ENCODE measurements around the gene LUZP1. TPM values are rescaled to one million over a fixed set of nuclear protein-coding genes. Genes with fewer than 3 reads are reported as not detected.

LUZP1 gene
- total RNA-seq, 2 experiments from 2014 or later = 20.1 to 23.7 TPM

DNA sequence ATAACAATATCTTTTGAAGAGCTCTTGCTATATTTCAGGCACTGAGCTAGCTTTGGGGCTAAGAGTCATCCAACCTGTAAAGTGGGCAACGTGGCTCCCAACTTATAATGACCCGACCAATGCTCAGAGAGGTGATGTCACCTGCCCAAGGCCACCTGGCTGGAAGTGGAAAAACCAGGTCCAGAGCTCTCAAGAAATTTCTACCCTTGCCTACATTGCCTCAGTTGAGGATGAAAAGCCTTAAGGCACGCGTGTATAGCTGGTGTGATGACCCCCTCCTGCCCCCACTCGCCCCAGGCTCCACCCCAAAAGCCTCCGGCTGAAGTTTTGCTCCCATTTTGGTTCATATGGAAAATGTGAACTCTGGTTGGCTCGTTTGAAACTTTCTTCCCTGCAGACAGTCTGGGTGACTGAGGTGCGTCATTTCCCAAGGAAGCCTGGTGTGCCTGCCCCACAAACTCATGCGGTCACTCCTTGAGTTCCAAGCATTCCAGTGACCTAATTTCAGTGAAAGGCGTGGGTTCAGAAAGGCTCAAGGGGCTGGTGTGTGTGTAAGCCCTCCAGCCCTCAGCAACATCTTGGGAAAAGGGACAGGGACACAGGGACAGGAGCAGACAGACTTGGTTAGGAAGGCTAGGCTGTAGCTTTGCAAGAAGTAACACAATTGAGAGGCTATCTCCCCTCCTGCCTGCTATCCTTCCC, 28.1 kb upstream of the LUZP1 start:
- POLR2A ChIA-PET = interaction anchor here (0.7 kb wide), 1 partner anchor 168 kb away, joined by 3 read pairs; no protein-coding TSS in a partner anchor

DNA sequence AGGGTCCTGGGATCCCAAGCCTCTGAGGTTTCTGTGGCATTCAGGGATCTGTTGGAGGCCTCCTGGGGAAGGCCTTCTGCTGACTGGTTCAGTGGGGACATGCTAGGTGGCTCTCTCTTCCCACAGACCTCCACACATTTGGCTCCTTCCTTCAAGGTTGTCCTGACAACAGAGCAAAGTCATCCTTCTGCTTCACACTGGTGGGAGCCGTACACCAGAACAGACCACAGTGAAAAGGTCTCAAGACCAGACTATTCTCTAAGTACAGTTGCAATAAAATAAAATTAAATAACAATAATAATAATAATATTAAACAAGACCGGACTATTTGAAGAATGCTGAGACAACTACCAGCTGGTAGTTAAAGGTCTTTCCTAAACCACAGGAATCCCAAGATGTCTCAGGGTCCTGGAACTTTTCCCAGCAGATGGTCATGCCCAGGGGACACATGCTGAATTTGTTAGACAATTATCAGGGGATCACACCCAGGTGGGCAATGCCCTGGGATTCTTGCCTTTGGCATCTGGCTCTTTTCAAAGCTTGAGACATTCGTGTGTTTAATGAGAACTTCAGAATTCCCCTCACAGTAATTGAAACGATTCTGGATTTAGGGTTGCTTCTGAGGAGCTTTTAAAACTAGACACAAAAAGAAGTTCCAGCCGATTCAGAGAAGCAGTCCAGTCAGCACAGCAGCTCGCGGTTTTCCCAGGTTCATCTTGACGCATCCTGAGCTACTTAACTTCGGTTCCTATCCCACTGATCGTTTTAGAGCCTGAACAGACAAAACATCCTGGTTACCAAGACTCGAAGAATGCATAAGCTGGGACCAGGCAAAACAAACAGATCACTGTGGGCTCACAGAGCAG, 25.7 kb upstream of the LUZP1 start:
- ChIA-PET CTCF (interaction anchor here (1.2 kb wide), 1 partner anchor 9 kb away, joined by 5 read pairs; no protein-coding TSS in a partner anchor), POLR2A (no interaction called here)
- Mint-ChIP-seq H3K36me3 (ENCODE audit: low read depth) (no peaks in the 10 kb centered on the region), H3K9me3 (no peaks in the 10 kb centered on the region), H3K27ac (no peak overlapping the region), H3K4me3 (no peak overlapping the region), H3K4me1 (ENCODE audit: low read depth) (no peaks in the 10 kb centered on the region), H3K27me3 (peaks cover 24% of the 10 kb centered on the region)
- DNase-seq (no peak), ATAC-seq (ENCODE audit: poor library complexity) (no peak)
- no peaks in the 10 kb centered on the region for H3K4me1 ChIP-seq (ENCODE audit: insufficient read depth, low read length)
- intact Hi-C loops (cut with DNase I, micrococcal nuclease) = no loop called here
- no peaks in the 10 kb centered on the region for H3K36me3 ChIP-seq (ENCODE audit: insufficient read depth, low read length)
- no peak overlapping the region for H3K27ac ChIP-seq (ENCODE audit: low read depth in 1 of 2, low read length in 2 of 2)
- TF ChIP-seq, protein P1, sequence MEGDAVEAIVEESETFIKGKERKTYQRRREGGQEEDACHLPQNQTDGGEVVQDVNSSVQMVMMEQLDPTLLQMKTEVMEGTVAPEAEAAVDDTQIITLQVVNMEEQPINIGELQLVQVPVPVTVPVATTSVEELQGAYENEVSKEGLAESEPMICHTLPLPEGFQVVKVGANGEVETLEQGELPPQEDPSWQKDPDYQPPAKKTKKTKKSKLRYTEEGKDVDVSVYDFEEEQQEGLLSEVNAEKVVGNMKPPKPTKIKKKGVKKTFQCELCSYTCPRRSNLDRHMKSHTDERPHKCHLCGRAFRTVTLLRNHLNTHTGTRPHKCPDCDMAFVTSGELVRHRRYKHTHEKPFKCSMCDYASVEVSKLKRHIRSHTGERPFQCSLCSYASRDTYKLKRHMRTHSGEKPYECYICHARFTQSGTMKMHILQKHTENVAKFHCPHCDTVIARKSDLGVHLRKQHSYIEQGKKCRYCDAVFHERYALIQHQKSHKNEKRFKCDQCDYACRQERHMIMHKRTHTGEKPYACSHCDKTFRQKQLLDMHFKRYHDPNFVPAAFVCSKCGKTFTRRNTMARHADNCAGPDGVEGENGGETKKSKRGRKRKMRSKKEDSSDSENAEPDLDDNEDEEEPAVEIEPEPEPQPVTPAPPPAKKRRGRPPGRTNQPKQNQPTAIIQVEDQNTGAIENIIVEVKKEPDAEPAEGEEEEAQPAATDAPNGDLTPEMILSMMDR (IDR thresholded peaks at IDR 0.05) = no peak
- H3K4me3 ChIP-seq (ENCODE audit: low read length) = no peak overlapping the region
- no peaks in the 10 kb centered on the region for H3K9me3 ChIP-seq (ENCODE audit: control insufficient read depth in 1 of 2, insufficient read depth in 1 of 2, low read length in 2 of 2)
- no peaks in the 10 kb centered on the region for H3K27me3 ChIP-seq (ENCODE audit: control insufficient read depth in 1 of 2, insufficient read depth in 2 of 2, low read length in 2 of 2)

More for the DNA sequence above, 28.1 kb upstream of the LUZP1 start:
- Histone ChIP-seq H3K4me1 (ENCODE audit: insufficient read depth, low read length) (no peaks in the 10 kb centered on the region), H3K27me3 (ENCODE audit: control insufficient read depth in 1 of 2, insufficient read depth in 2 of 2, low read length in 2 of 2) (peaks cover 0 to 5% of the 10 kb centered on the region in 2 experiments), H3K4me3 (ENCODE audit: low read length) (no peak overlapping the region), H3K36me3 (ENCODE audit: insufficient read depth, low read length) (no peaks in the 10 kb centered on the region), H3K27ac (ENCODE audit: low read depth in 1 of 2, low read length in 2 of 2) (no peak overlapping the region), H3K9me3 (ENCODE audit: control insufficient read depth in 1 of 2, insufficient read depth in 1 of 2, low read length in 2 of 2) (no peaks in the 10 kb centered on the region)
- no peaks in the 10 kb centered on the region for H3K9me3 Mint-ChIP-seq
- H3K27me3 Mint-ChIP-seq = peaks cover 19% of the 10 kb centered on the region
- H3K4me1 Mint-ChIP-seq (ENCODE audit: low read depth) = no peaks in the 10 kb centered on the region
- ATAC-seq (ENCODE audit: poor library complexity) = no peak
- H3K4me3 Mint-ChIP-seq = no peak overlapping the region
- CTCF ChIA-PET = interaction anchor here (1.0 kb wide), 1 partner anchor 12 kb away, joined by 4 read pairs; no protein-coding TSS in a partner anchor
- no peaks in the 10 kb centered on the region for H3K36me3 Mint-ChIP-seq (ENCODE audit: low read depth)
- DNase-seq = no peak
- H3K27ac Mint-ChIP-seq = no peak overlapping the region
- intact Hi-C loops (cut with DNase I, micrococcal nuclease) = no loop called here
- TF ChIP-seq, protein P1 (IDR thresholded peaks at IDR 0.05) = no peak

DNA sequence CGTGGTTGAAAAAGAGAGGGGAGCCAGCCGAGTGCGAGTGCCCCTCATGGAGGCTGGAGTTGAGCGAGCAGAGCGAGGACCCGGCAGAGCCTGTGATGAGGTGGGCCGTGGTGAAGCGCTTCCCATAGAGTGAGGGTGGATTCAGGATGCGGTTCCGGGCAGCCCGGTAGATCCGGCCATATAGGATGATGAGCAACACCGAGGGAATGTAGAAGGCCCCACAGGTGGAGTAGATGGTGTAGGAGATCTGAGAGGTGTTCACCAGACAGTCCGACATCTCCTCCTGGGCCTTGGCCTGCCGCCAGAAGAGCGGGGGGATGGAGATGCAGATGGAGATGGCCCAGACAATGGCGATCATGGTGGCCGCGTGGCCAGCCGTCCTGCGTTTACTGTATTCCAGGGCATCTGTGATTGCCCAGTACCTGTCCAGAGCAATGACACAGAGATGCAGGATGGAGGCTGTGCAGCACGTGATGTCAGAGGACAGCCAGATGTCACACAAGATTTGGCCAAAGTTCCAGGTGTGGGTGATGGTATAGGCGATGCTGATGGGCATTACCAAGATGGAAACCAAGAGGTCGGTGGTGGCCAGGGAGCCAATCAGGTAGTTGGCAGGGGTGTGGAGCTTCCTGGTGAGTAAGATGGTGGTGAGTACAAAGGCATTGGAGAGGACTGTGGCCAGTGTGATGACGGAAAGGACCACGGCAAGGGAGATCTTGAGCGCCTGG, 24.9 kb upstream of the LUZP1 start:
- no peak overlapping the region for H3K4me3 Mint-ChIP-seq
- H3K4me1 Mint-ChIP-seq (ENCODE audit: low read depth) = no peaks in the 10 kb centered on the region
- no peak overlapping the region for H3K27ac Mint-ChIP-seq
- no peaks in the 10 kb centered on the region for H3K36me3 Mint-ChIP-seq (ENCODE audit: low read depth)
- Histone ChIP-seq H3K36me3 (ENCODE audit: insufficient read depth, low read length) (no peaks in the 10 kb centered on the region), H3K4me3 (ENCODE audit: low read length) (no peak overlapping the region), H3K27ac (ENCODE audit: low read depth in 1 of 2, low read length in 2 of 2) (no peak overlapping the region), H3K4me1 (ENCODE audit: insufficient read depth, low read length) (no peaks in the 10 kb centered on the region), H3K27me3 (ENCODE audit: control insufficient read depth in 1 of 2, insufficient read depth in 2 of 2, low read length in 2 of 2) (no peaks in the 10 kb centered on the region), H3K9me3 (ENCODE audit: control insufficient read depth in 1 of 2, insufficient read depth in 1 of 2, low read length in 2 of 2) (no peaks in the 10 kb centered on the region)
- TF ChIP-seq, protein P1 (IDR thresholded peaks at IDR 0.05) = no peak
- intact Hi-C loops (cut with DNase I, micrococcal nuclease) = no loop called here
- no peaks in the 10 kb centered on the region for H3K9me3 Mint-ChIP-seq
- H3K27me3 Mint-ChIP-seq = peaks cover 24% of the 10 kb centered on the region
- ATAC-seq (ENCODE audit: poor library complexity) (no peak), DNase-seq (no peak)
- CTCF ChIA-PET = interaction anchor here (1.1 kb wide), 1 partner anchor 9 kb away, joined by 6 read pairs; no protein-coding TSS in a partner anchor
- POLR2A ChIA-PET = no interaction called here
